Activated CD4-positive, alpha-beta T cell treated with anti-CD3 and anti-CD28 coated beads, Interleukin-2, amount 50 U/mL, for 48 hours (primary cell): ENCODE results near the gene SLC22A31.
A peak's percentile ranks its signal among the peaks of the same experiment; 100 is the strongest.
"Not testable (repeated sequence)": the region's sequence is repeated elsewhere in the genome, so short reads cannot be mapped to it uniquely, and the experiment has no call there.

Source experiments
- DNase-seq, 2 experiments: peaks; one replicate each; pipeline ENCODE4 v3.0.0-alpha.2; 2020

SLC22A31 gene

GRCh38 chr16:89200124-89200849 lies at the start of gene SLC22A31:
SLC22A31 (minus strand) TSS chr16:89200537; CDS start chr16:89200501, 36 bp downstream.
- peak in 1 of 2 experiments; percentile 32 for DNase-seq

GRCh38 chr16:89248196-89248982 lies 48.1 kb upstream of the SLC22A31 start:
- no peak for DNase-seq

DNA sequence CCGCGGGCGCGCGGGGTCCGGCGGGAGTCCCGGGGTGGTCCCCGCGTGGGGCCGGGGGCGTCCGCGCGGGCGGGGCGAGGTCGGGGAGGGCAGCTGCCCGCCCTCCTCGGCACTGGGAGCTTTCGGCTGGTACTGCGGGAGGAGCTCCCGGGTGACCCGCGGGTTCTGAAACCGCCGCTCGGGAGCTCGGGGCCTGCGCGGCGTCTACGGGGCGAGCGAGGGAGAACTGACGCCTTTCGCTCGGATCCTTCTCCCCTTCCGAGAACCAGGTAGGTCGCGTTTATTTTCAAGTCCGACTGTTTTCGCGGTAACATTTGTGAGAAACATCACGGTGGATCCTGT lies 47.4 kb upstream of the SLC22A31 start:
- DNase-seq = not testable (repeated sequence)

GRCh38 chr16:89246903-89247733 lies 46.8 kb upstream of the SLC22A31 start:
- DNase-seq = peak; percentile 93 to 95

GRCh38 chr16:89246383-89246902 lies 46.1 kb upstream of the SLC22A31 start:
- no peak for DNase-seq

DNA sequence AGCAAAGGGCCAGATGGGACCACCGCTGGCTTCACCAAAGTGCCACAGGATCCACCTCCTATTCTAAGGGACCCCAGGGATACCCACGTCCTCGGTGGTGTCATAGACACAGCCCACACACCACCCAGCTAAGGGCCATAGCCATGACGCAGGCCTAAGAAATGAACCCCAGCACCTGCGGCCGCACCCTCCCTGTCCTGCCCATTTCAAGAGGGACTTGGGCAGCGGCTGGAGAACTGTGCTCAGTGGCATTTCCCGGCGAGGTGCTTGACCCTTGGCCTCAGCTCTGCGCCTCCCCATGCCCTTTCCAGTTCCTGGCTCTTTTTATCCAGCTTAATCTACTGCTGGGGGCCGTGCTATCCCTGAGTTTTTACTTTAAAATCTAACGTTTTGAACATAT lies 44.4 kb upstream of the SLC22A31 start:
- no peak for DNase-seq

GRCh38 chr16:89244264-89244663 lies 43.9 kb upstream of the SLC22A31 start:
- not testable (repeated sequence) for DNase-seq

- DNase-seq = no peak
Observed at GRCh38 chr16:89243664-89244063, 43.3 kb upstream of the SLC22A31 start.

DNA sequence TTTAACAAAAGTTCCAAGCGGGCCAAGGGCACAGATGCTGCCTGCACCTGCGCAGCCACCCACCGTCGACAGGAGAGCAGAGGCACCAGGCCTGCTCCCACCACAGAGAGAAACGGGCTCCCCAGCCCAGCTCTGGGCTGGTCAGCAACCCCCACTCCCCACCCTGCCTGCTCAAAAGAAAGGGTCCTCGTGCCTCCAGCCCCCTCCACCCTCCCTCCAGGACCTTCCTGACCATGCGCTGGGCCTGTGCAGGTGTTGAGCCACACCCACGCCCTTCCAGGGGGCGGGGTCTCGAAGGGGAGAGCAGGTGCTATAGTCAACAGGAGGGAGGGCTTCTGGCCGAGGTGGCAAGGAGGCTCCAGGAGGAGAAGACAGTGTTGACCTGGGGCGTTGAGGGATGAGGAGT lies 42.5 kb upstream of the SLC22A31 start:
- DNase-seq = no peak

GRCh38 chr16:89241187-89242007 lies 41.1 kb upstream of the SLC22A31 start:
- peak; percentile 67 to 73 for DNase-seq

DNA sequence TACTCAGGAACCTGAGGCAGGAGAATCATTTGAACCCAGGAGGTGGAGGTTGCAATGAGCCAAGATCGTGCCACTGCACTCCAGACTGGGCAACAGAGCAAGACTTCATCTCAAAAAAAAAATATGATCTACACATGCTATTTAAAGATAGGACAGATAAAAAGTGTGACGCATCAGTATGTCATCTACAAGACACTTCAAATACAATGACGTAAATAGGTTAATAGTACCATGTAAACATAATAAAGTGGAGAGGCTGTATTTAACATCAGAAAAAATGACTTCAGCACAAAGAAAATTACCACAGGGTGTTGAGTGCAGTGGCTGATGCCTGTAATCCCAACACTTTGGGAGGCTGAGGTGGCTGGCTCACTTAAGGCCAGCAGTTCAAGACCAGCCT lies 37.4 kb upstream of the SLC22A31 start:
- no peak for DNase-seq

GRCh38 chr16:89233678-89234490 lies 33.5 kb upstream of the SLC22A31 start:
- DNase-seq = no peak

GRCh38 chr16:89232107-89232506 lies 31.8 kb upstream of the SLC22A31 start:
- DNase-seq = no peak

DNA sequence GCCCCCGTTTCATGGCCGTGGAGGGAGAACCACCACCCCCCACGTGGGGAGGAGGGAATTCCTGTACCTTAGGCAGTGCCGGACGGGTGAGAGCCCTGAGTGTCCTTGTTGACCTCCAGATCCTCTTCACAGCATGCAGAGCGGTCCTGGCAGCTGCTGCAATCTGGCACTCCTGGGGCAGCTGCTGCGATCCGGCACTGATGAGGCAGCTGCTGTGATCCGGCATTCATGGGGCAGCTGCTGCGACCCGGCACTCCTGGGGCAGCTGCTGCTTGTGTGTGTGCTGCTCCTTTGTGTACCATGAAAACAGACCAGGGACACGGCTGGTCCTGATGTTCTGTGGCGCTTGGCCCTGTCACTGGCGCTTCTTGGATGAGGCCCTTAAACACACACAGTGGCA lies 29.9 kb upstream of the SLC22A31 start:
- no peak for DNase-seq

- DNase-seq = no peak
Observed at GRCh38 chr16:89224665-89225064, 24.3 kb upstream of the SLC22A31 start.

DNA sequence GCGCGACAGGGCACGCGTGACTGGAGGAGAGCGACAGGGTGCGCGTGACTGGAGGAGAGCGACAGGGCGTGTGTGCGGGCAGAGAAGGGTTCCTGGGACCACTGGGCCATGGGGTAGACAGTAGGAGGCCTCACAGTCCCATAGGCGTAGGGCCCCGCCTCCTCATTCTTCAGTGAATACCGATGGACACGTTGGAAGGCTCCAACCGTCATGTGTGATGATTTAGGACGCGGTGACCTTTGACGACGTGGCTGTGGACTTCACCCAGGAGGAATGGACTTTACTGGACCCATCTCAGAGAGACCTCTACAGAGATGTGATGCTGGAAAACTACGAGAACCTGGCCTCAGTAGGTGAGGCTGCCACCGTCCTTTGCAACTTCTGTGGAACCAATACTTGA lies 22.6 kb upstream of the SLC22A31 start:
- DNase-seq = no peak

DNA sequence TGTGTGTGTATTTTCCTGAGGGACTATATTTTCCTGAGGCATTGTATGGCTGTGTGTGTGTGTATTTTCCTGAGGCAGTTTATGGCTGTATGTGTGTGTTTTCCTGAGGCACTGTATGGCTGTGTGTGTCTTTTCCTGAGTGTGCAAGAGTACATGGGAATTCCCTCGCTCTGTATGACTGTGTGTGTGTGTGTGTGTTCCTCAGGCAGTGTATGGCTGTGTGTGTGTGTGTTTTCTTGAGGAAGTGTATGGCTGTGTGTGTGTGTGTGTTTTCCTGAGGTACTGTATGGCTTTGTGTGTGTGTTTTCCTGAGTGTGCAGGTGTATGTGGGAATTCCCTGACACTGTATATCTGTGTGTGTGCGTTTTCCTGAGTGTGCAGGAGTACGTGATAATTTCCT lies 21.3 kb upstream of the SLC22A31 start:
- DNase-seq = no peak

DNA sequence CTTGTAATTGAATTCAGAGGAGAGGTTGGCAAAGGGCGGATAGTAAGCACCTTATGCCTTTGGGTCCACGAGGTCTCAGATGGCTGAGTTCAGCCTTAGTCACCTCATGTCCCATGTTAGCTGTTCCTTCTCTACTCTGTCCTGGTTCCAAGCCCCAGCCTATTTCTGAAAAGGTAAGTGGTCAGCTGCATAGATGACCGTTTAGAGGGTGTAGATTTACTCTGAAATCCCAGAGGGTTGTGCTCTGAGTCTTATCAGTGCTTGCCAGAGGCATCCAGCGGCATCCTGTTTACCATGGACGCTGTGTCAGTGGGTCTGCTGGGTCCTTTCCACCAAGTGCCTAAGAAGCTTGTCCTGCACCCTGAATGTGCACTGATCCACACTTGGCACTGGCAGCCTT lies 19.0 kb upstream of the SLC22A31 start:
- no peak for DNase-seq

DNA sequence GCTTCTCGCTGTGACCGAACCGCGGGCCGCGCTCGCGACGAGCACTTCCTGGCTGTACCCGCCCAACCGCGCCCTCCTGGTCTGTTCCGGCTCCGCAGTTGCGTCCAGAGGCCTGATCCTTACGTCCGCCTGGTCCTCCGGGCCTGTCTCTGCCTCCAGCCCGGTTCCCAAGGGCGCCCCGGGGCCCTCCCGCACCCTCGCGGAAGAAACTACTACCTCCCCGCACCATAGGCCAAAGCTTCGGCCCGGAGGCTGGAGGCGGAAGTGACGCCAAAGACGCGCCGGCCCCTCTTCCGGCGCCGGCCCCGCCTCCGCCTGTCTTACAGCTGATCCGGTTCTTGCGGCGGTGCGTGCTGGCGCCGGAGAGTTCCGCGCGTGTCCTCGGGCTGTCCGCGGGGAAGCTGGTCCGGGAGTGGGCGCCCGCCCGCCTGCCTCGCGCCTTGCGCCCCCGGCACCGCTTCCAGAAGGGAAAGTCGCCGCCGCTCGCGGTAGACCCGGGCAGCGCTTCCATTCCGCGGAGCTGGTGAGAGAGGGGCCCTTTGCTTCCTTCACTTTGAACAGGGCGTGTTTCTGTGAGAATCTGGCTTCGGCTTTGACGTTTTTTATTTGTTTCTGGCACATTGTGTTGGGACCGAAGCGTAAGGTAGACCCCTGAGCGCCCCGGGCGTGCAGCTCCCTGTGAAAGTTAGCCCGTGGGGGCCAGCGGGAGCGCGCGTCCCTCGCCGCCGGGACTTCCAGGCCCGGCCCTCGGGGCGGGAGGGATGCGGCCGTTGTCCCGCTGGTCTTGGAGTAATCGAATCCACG lies 17.3 kb upstream of the SLC22A31 start, which contains the start of gene ZNF778:
Gene ZNF778, plus strand, starts transcription at position 316 of the 804 bp plus-strand sequence. CDS start 3,425 bp downstream, outside the sequence.
- peak; percentile 76 to 80 for DNase-seq

- no peak for DNase-seq
Observed at GRCh38 chr16:89217138-89217387, 16.7 kb upstream of the SLC22A31 start.
